ENCODE data around the gene DAGLA. TPM values are rescaled to one million over a fixed set of nuclear protein-coding genes. Genes with fewer than 3 reads are reported as not detected.

The DAGLA gene
- 1.4 and 1.5 TPM in 2 replicates for polyA plus RNA-seq (2013)

GRCh38 chr11:61679893-61680621, at the start of gene DAGLA:
DAGLA (plus strand) TSS chr11:61680391; CDS start chr11:61720156, 39,765 bp downstream.
- Histone ChIP-seq H3K27ac (ENCODE audit: low read depth, low read length) (no peak within 1 kb of the TSS), H2AK5ac (ENCODE audit: low read length) (peak within 1 kb of the TSS; percentile 16), H2BK12ac (ENCODE audit: low read length) (no peak within 1 kb of the TSS), H3K4me1 (ENCODE audit: control insufficient read depth in 1 of 2, insufficient read depth in 2 of 2, low read length in 2 of 2) (peaks cover 8 to 16% of the 10 kb centered on the region in 2 experiments), H4K8ac (ENCODE audit: low read depth, low read length) (peak within 1 kb of the TSS; percentile 83), H3K4me2 (ENCODE audit: low read length) (peak within 1 kb of the TSS; percentile 64), H4K91ac (ENCODE audit: low read depth, low read length) (peak within 1 kb of the TSS; percentile 40), H3K4ac (ENCODE audit: low read depth, low read length) (no peak within 1 kb of the TSS), H3K79me1 (ENCODE audit: low read length) (peaks cover 3% of the 10 kb centered on the region), H2BK5ac (ENCODE audit: low read depth, low read length, poor library complexity) (no peak within 1 kb of the TSS), H3K23ac (ENCODE audit: low read length) (no peak within 1 kb of the TSS), H3K9me3 (ENCODE audit: insufficient read depth, low read depth, low read length) (peaks cover 4% of the 10 kb centered on the region), H4K12ac (ENCODE audit: low read depth, low read length) (peak within 1 kb of the TSS; percentile 69), H3K79me2 (ENCODE audit: control insufficient read depth, insufficient read depth, low read length, poor library complexity) (no peaks in the 10 kb centered on the region), H3K27me3 (ENCODE audit: insufficient read depth, low read length) (no peaks in the 10 kb centered on the region), H2AFZ (ENCODE audit: insufficient read depth, low read length, poor library complexity) (peak within 1 kb of the TSS; percentile 76), H3K36me3 (ENCODE audit: control insufficient read depth in 1 of 2, insufficient read depth in 2 of 2, low read length in 2 of 2) (no peaks in the 10 kb centered on the region), H3K14ac (ENCODE audit: low read length) (peak within 1 kb of the TSS; percentile 75), H3K18ac (ENCODE audit: low read length) (peak within 1 kb of the TSS; percentile 51), H3K4me3 (ENCODE audit: low read depth, low read length) (peak within 1 kb of the TSS; percentile 70), H2BK120ac (ENCODE audit: insufficient read depth, low read length, poor library complexity) (peak within 1 kb of the TSS; percentile 70), H3K9ac (ENCODE audit: low read length) (peak within 1 kb of the TSS; percentile 33)
- peak in 1 of 2 donors; percentile 68 for DNase-seq
- no CpG with 5 or more reads among the region's 84 CpGs for WGBS (ENCODE audit: extremely low coverage, insufficient coverage, insufficient read length)

- WGBS (ENCODE audit: extremely low coverage, insufficient coverage, insufficient read length) = no CpG with 5 or more reads among the region's 12 CpGs
- Histone ChIP-seq H2AK5ac (ENCODE audit: low read length) (no peak overlapping the region), H2BK5ac (ENCODE audit: low read depth, low read length, poor library complexity) (no peak overlapping the region), H4K12ac (ENCODE audit: low read depth, low read length) (no peak overlapping the region), H4K91ac (ENCODE audit: low read depth, low read length) (no peak overlapping the region), H3K4ac (ENCODE audit: low read depth, low read length) (no peak overlapping the region), H3K14ac (ENCODE audit: low read length) (no peak overlapping the region), H3K36me3 (ENCODE audit: control insufficient read depth in 1 of 2, insufficient read depth in 2 of 2, low read length in 2 of 2) (no peaks in the 10 kb centered on the region), H2AFZ (ENCODE audit: insufficient read depth, low read length, poor library complexity) (no peak overlapping the region), H2BK120ac (ENCODE audit: insufficient read depth, low read length, poor library complexity) (no peak overlapping the region), H3K4me3 (ENCODE audit: low read depth, low read length) (no peak overlapping the region), H3K79me2 (ENCODE audit: control insufficient read depth, insufficient read depth, low read length, poor library complexity) (peaks cover 1% of the 10 kb centered on the region), H3K4me1 (ENCODE audit: control insufficient read depth in 1 of 2, insufficient read depth in 2 of 2, low read length in 2 of 2) (peaks cover 13 to 17% of the 10 kb centered on the region in 2 experiments), H3K27ac (ENCODE audit: low read depth, low read length) (no peak overlapping the region), H3K18ac (ENCODE audit: low read length) (no peak overlapping the region), H3K23ac (ENCODE audit: low read length) (no peak overlapping the region), H3K27me3 (ENCODE audit: insufficient read depth, low read length) (no peaks in the 10 kb centered on the region), H2BK12ac (ENCODE audit: low read length) (no peak overlapping the region), H3K9me3 (ENCODE audit: insufficient read depth, low read depth, low read length) (no peaks in the 10 kb centered on the region), H3K9ac (ENCODE audit: low read length) (no peak overlapping the region), H3K79me1 (ENCODE audit: low read length) (peaks cover 8% of the 10 kb centered on the region), H4K8ac (ENCODE audit: low read depth, low read length) (no peak overlapping the region), H3K4me2 (ENCODE audit: low read length) (no peak overlapping the region)
- no peak for DNase-seq
These were observed 48.1 kb upstream of the DAGLA start for GRCh38 chr11:61632096-61632495.

- Histone ChIP-seq H3K9ac (ENCODE audit: low read length) (no peak overlapping the region), H3K18ac (ENCODE audit: low read length) (no peak overlapping the region), H3K4me3 (ENCODE audit: low read depth, low read length) (no peak overlapping the region), H3K27me3 (ENCODE audit: insufficient read depth, low read length) (no peaks in the 10 kb centered on the region), H3K9me3 (ENCODE audit: insufficient read depth, low read depth, low read length) (no peaks in the 10 kb centered on the region), H3K27ac (ENCODE audit: low read depth, low read length) (no peak overlapping the region), H4K8ac (ENCODE audit: low read depth, low read length) (no peak overlapping the region), H3K23ac (ENCODE audit: low read length) (no peak overlapping the region), H3K36me3 (ENCODE audit: control insufficient read depth in 1 of 2, insufficient read depth in 2 of 2, low read length in 2 of 2) (no peaks in the 10 kb centered on the region), H3K14ac (ENCODE audit: low read length) (no peak overlapping the region), H3K79me1 (ENCODE audit: low read length) (no peaks in the 10 kb centered on the region), H2BK5ac (ENCODE audit: low read depth, low read length, poor library complexity) (no peak overlapping the region), H2BK12ac (ENCODE audit: low read length) (no peak overlapping the region), H3K4me2 (ENCODE audit: low read length) (no peak overlapping the region), H2AFZ (ENCODE audit: insufficient read depth, low read length, poor library complexity) (no peak overlapping the region), H3K4ac (ENCODE audit: low read depth, low read length) (no peak overlapping the region), H3K79me2 (ENCODE audit: control insufficient read depth, insufficient read depth, low read length, poor library complexity) (no peaks in the 10 kb centered on the region), H4K91ac (ENCODE audit: low read depth, low read length) (no peak overlapping the region), H2AK5ac (ENCODE audit: low read length) (no peak overlapping the region), H4K12ac (ENCODE audit: low read depth, low read length) (no peak overlapping the region), H2BK120ac (ENCODE audit: insufficient read depth, low read length, poor library complexity) (no peak overlapping the region), H3K4me1 (ENCODE audit: control insufficient read depth in 1 of 2, insufficient read depth in 2 of 2, low read length in 2 of 2) (no peaks in the 10 kb centered on the region)
- no CpG with 5 or more reads among the region's 1 CpG for WGBS (ENCODE audit: extremely low coverage, insufficient coverage, insufficient read length)
- no peak for DNase-seq
These were observed 44.9 kb upstream of the DAGLA start for GRCh38 chr11:61635304-61635703.

DNA sequence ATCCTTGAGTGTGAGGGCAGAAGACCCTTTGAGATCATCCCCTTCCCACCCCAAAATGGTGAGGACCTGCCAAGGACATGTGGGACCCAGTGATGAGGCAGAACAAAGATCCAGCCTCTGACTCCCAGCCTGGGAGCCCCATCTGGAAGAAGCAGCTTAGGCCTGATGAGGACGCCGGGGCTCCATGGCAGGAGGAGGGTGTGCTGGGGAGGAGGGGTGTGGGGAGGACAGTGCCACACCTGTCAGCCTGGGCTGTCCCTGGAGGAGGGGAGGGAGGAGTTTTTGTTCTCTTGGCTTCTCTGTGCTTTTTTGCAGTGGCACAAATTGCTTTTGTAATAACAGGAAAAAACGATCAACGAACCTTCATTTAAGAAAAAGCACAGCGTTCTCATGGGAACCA, 44.4 kb upstream of the DAGLA start:
- no peak overlapping the region for H2AK5ac ChIP-seq (ENCODE audit: low read length)
- H3K4me2 ChIP-seq (ENCODE audit: low read length) = no peak overlapping the region
- DNase-seq = no peak

More for the DNA sequence above, 44.4 kb upstream of the DAGLA start:
- no peak overlapping the region for H2BK120ac ChIP-seq (ENCODE audit: insufficient read depth, low read length, poor library complexity)
- no peak overlapping the region for H4K91ac ChIP-seq (ENCODE audit: low read depth, low read length)
- no peak overlapping the region for H3K18ac ChIP-seq (ENCODE audit: low read length)
- H3K79me2 ChIP-seq (ENCODE audit: control insufficient read depth, insufficient read depth, low read length, poor library complexity) = no peaks in the 10 kb centered on the region
- no peaks in the 10 kb centered on the region for H3K9me3 ChIP-seq (ENCODE audit: insufficient read depth, low read depth, low read length)
- no peak overlapping the region for H3K4ac ChIP-seq (ENCODE audit: low read depth, low read length)
- H3K23ac ChIP-seq (ENCODE audit: low read length) = no peak overlapping the region
- no peaks in the 10 kb centered on the region for H3K4me1 ChIP-seq (ENCODE audit: control insufficient read depth in 1 of 2, insufficient read depth in 2 of 2, low read length in 2 of 2)
- no peak overlapping the region for H3K27ac ChIP-seq (ENCODE audit: low read depth, low read length)
- H3K79me1 ChIP-seq (ENCODE audit: low read length) = no peaks in the 10 kb centered on the region
- H2BK5ac ChIP-seq (ENCODE audit: low read depth, low read length, poor library complexity) = no peak overlapping the region
- H3K4me3 ChIP-seq (ENCODE audit: low read depth, low read length) = no peak overlapping the region
- no peak overlapping the region for H2AFZ ChIP-seq (ENCODE audit: insufficient read depth, low read length, poor library complexity)
- H2BK12ac ChIP-seq (ENCODE audit: low read length) = no peak overlapping the region
- H4K8ac ChIP-seq (ENCODE audit: low read depth, low read length) = no peak overlapping the region
- no peaks in the 10 kb centered on the region for H3K27me3 ChIP-seq (ENCODE audit: insufficient read depth, low read length)
- H4K12ac ChIP-seq (ENCODE audit: low read depth, low read length) = no peak overlapping the region
- no CpG with 5 or more reads among the region's 5 CpGs for WGBS (ENCODE audit: extremely low coverage, insufficient coverage, insufficient read length)
- no peak overlapping the region for H3K14ac ChIP-seq (ENCODE audit: low read length)
- H3K9ac ChIP-seq (ENCODE audit: low read length) = no peak overlapping the region
- no peaks in the 10 kb centered on the region for H3K36me3 ChIP-seq (ENCODE audit: control insufficient read depth in 1 of 2, insufficient read depth in 2 of 2, low read length in 2 of 2)

Measured in trophoblast cell (in vitro differentiated cells and primary cell).